Fibroblast of mammary gland (primary cell): Measurements from ENCODE around the gene PRDX6.
"Not testable (repeated sequence)": the region's sequence is repeated elsewhere in the genome, so short reads cannot be mapped to it uniquely, and the experiment has no call there.

Source experiments
- DNase-seq: peaks from one replicate; pipeline ENCODE4 v3.0.0-alpha.2; 2010; ENCODE audit warnings: low read depth
- H3K4me3 ChIP-seq: 2 replicates; pipeline ENCODE4 v1.5.1; 2011; ENCODE audit warnings: low read depth, mild to moderate bottlenecking, low read length, moderate library complexity; ENCODE audit not compliant: control insufficient read depth
- CTCF ChIP-seq: conservative IDR thresholded peaks from 2 replicates; pipeline ENCODE4 v1.5.1; 2011; ENCODE audit warnings: low read depth, low read length, inconsistent platforms; ENCODE audit not compliant: control insufficient read depth, insufficient read depth

Gene PRDX6

GRCh38 chr1:173484276-173484675 lies 7.1 kb downstream of the PRDX6 start:
- DNase-seq: no peak
- no peak for TF ChIP-seq CTCF

GRCh38 chr1:173485401-173485800 lies 8.3 kb downstream of the PRDX6 start:
- TF ChIP-seq CTCF: no peak
- no peak for DNase-seq
- H3K4me3 ChIP-seq: no peak overlapping the region

More at GRCh38 chr1:173484276-173484675, 7.1 kb downstream of the PRDX6 start:
- H3K4me3 ChIP-seq: no peak overlapping the region

- H3K4me3 ChIP-seq: no peak overlapping the region
- no peak for TF ChIP-seq CTCF
- no peak for DNase-seq
Observed at GRCh38 chr1:173488001-173488400, 10.9 kb downstream of the PRDX6 start.

GRCh38 chr1:173489149-173489600 lies 12.0 kb downstream of the PRDX6 start:
- no peak for TF ChIP-seq CTCF
- H3K4me3 ChIP-seq: no peak overlapping the region
- peak; percentile 41 for DNase-seq

- DNase-seq: no peak
- H3K4me3 ChIP-seq: no peak overlapping the region
- TF ChIP-seq CTCF: no peak
Observed at GRCh38 chr1:173489929-173490328, 12.8 kb downstream of the PRDX6 start.

GRCh38 chr1:173491508-173491907 lies 14.4 kb downstream of the PRDX6 start:
- TF ChIP-seq CTCF: no peak
- no peak for DNase-seq
- no peak overlapping the region for H3K4me3 ChIP-seq

- DNase-seq, H3K4me3 ChIP-seq: not testable (repeated sequence)
Observed at GRCh38 chr1:173493125-173493524, 16.0 kb downstream of the PRDX6 start.
